SK-N-MC (cell line): Measurements from ENCODE around the gene TSGA10IP.

Source experiments
- DNase-seq: peaks from one replicate; pipeline ENCODE4 v3.0.0-alpha.2; 2011; ENCODE audit warnings: low read depth, low spot score
- H3K27ac ChIP-seq: fragments of 200-600 bp; sonication (generic); 2 replicates; pipeline ENCODE4 v1.5.1; 2016; ENCODE audit warnings: mixed run types
- H3K36me3 ChIP-seq: fragments of 200-600 bp; sonication (generic); 2 replicates; pipeline ENCODE4 v1.6.1; 2017; ENCODE audit warnings: antibody characterized with exemption, low read length, mixed read lengths; ENCODE audit not compliant: insufficient read depth
- H3K4me3 ChIP-seq: fragments of 200-600 bp; sonication (generic); 2 replicates; pipeline ENCODE4 v1.5.1; 2016
- H3K9ac ChIP-seq: fragments of 200-600 bp; sonication (generic); 2 replicates; pipeline ENCODE4 v1.8.0; 2017; ENCODE audit warnings: mixed run types, mixed read lengths; ENCODE audit not compliant: insufficient read length
- H3K9me3 ChIP-seq: fragments of 200-600 bp; sonication (generic); 2 replicates; pipeline ENCODE4 v1.6.1; 2017; ENCODE audit warnings: low read depth, mild to moderate bottlenecking, antibody characterized with exemption, low read length, moderate library complexity, mixed read lengths
- EZH2 ChIP-seq: fragments of 200-600 bp; sonication (generic); IDR thresholded peaks from one replicate; pipeline ENCODE4 v1.6.1; 2017; ENCODE audit warnings: antibody characterized with exemption
- FOXP2 ChIP-seq: optimal IDR thresholded peaks from 2 replicates; pipeline ENCODE3; 2011; ENCODE audit warnings: mild to moderate bottlenecking, moderate library complexity; ENCODE audit not compliant: insufficient read depth; ENCODE audit errors: extremely low read length, control extremely low read depth
- POLR2AphosphoS5 ChIP-seq: IDR thresholded peaks from 2 replicates; pipeline ENCODE4 v1.6.1; 2012; ENCODE audit warnings: mild to moderate bottlenecking, low read depth, low read length, borderline replicate concordance

TSGA10IP gene

DNA sequence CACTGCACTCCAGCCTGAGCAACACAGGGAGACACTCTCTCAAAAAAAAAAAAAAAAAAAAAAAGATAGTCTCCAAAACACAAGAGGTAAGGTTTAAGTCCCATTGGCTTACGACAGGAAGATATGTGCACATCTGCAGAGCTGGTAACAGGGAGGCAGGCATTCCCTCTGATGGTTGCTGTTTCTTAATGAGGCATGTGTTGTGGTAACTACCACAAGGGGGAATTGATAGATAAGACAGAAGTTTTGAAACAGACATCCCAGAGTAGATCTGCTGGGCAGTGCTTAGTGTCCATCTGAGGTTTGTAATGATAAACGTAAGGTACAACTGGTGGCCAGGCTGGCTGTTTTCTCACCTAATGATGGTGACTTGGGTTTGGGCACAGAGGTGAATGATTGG is 52.0 kb downstream of the TSGA10IP start:
- no peak overlapping the region for H3K27ac ChIP-seq
- H3K36me3 ChIP-seq, result peaks cover 34% of the 10 kb centered on the region
- no peak for DNase-seq

DNA sequence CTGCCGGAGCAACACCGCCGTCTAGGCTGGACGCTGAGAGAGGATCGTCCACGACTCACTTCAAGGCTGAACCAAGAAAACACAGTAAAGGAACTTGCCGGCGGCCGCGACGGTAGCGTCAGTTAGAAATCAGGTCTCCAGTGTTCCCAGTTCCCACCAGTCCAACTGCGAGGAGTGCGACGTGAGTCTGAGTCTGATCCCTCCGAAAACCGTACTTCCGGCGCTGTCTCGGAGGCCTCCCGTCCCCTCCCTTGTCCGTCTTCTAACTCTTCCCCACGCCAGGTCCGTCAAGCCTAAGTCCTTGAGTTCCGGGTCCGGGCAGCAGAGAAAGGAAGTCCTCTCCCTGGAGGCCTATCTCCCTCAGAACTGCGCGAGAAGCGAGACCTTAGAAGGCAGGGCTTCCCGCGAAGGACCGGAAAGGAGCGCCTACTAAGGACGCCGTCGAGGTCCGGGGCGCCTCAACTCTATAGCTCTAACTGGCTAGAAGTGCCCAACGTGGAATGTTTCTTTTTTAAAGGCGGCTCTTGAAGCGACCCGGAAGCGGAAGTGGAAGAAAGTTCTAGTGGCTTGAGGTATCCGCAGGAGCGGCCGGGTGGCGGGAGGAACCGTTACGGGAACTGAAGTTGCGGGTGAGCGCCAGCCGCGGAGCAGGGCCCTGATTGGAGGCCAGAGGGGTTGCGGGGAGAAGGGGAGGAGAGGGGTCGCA is 56.8 kb downstream of the TSGA10IP start, which contains the start of the genes BANF1 and EIF1AD:
Gene BANF1 (plus strand): TSS at position 562 of the 706 bp plus-strand sequence. CDS start 748 bp downstream, outside the sequence.
Gene EIF1AD (minus strand): TSS at position 216 of the 706 bp plus-strand sequence. CDS start 1,768 bp downstream, outside the sequence.
- H3K27ac ChIP-seq, result peak within 1 kb of the TSS; percentile 99
- peaks cover 51% of the 10 kb centered on the region for H3K36me3 ChIP-seq
- no peaks in the 10 kb centered on the region for H3K9me3 ChIP-seq
- peak within 1 kb of the TSS; percentile 93 for H3K9ac ChIP-seq
- TF ChIP-seq EZH2 (no peak), POLR2AphosphoS5 (peak; percentile 94), FOXP2 (peak; percentile 54)
- peak; percentile 95 for DNase-seq
- H3K4me3 ChIP-seq, result peak within 1 kb of the TSS; percentile 89

More for the DNA sequence above, 52.0 kb downstream of the TSGA10IP start:
- Histone ChIP-seq H3K4me3 (no peak overlapping the region), H3K9me3 (no peaks in the 10 kb centered on the region), H3K9ac (no peak overlapping the region)
- TF ChIP-seq EZH2 (no peak), FOXP2 (no peak), POLR2AphosphoS5 (no peak)

DNA sequence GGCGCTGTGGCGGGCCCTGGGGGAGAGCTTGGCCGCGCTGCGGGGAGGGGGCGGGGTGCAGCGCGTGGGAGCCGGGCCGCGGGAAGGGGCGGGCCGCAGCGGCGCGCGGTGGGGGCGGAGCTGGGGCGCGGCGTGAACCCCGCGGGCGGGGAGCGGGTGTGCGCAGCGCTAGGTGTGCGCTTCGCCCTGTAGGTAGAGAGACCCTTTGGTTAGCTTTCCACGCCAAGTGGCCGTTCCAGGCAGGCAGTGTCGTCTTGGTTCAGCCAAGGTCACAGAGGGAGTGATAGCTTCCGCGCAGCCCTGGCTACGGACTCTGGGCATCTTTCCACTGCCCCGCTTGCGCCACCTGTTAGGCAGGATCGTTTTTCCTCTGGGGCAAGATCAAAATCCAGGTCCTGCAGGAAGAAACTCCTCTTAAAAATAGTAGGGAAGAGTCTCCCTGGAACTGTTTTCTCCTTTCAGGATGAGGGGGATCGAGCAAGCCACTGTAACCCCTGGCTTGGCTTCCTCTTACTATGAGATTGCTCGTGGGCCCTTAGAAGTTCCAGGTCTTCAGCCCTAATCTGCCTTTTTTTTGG is 57.5 kb downstream of the TSGA10IP start:
- H3K27ac ChIP-seq, result peak overlapping the region; percentile 99
- H3K36me3 ChIP-seq, result peaks cover 45% of the 10 kb centered on the region
- H3K9me3 ChIP-seq, result no peaks in the 10 kb centered on the region
- H3K9ac ChIP-seq, result peak overlapping the region; percentile 93
- TF ChIP-seq EZH2 (no peak), FOXP2 (no peak), POLR2AphosphoS5 (no peak)
- peak overlapping the region; percentile 89 for H3K4me3 ChIP-seq
- DNase-seq, result no peak

DNA sequence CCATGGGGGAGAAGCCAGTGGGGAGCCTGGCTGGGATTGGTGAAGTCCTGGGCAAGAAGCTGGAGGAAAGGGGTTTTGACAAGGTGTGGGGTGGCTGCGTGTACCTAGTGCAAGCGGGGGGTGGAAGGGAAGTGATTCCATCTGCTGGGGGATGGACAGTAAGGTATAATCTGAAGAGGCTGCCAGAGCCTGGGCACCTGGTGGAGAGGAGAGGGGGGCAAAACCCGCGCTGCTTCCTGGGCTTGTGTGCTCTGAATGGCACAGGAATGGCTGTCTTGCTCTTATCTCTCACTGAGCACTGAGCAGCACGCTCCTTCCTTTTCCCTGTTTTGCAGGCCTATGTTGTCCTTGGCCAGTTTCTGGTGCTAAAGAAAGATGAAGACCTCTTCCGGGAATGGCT is 58.0 kb downstream of the TSGA10IP start:
- Histone ChIP-seq H3K4me3 (peak overlapping the region; percentile 89), H3K9me3 (no peaks in the 10 kb centered on the region), H3K36me3 (peaks cover 39% of the 10 kb centered on the region), H3K9ac (peak overlapping the region; percentile 93), H3K27ac (no peak overlapping the region)
- no peak for TF ChIP-seq POLR2AphosphoS5
- no peak for TF ChIP-seq EZH2
- no peak for TF ChIP-seq FOXP2
- DNase-seq, result no peak

DNA sequence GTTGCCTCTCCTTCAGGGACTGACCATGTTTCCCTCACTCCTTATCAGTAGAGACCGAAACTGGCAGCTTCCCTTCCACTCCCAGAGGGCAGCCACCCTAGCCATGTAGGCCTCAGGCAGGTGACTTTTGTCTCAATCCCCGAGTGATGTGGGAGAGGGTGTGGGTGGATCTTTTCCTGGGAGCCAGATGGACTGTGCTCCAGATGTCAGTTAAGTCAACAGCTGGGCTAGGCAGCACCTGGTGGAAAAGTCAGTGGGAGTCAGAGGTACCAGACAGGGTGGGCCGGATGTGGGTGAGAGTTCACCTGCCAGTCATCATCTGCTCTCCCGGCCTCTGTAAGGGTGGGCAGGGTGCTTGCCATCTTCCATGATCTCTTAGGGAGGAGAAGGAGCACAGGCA is 58.9 kb downstream of the TSGA10IP start:
- no peak overlapping the region for H3K4me3 ChIP-seq
- TF ChIP-seq POLR2AphosphoS5 (no peak), FOXP2 (no peak), EZH2 (no peak)
- no peak overlapping the region for H3K9ac ChIP-seq
- no peaks in the 10 kb centered on the region for H3K9me3 ChIP-seq
- H3K36me3 ChIP-seq, result peaks cover 30% of the 10 kb centered on the region
- no peak for DNase-seq
- no peak overlapping the region for H3K27ac ChIP-seq

DNA sequence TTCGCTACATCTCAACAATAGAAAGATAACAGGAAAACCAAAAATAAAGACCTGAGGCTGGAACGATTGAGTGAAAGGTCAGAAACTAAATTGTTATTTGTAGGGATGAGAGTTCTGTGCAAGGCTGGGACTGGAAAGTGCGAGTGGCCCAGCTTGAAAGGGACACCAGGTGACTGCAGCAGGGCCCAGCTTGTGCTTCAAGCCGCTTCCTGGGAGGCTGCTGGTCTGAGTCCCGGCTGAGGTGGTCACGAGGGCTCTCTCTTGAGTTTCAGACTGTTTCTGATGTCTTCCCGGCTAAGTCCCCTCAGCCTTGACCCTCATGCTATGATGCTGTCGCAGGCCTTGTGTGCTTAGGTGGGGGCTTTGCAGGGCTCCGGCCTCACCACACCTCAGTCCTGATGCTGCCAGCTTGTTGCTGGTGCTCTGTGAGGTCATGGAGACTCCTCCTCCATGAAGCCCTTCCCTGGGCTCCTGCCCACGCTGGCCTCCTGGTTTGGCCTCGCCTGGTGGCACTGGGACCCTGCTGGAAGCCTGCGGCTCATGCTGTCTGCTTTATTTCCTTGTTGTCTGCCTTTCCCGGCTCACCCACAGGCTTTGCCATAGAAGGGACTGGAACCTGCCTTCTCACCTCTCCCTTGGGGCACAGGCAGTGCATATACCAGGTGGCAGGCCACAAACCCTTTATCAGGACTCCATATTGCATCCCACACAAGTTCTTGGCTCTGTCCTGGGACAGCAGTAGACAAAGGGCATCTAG is 61.0 kb downstream of the TSGA10IP start:
- Histone ChIP-seq H3K9me3 (no peaks in the 10 kb centered on the region), H3K36me3 (peaks cover 17% of the 10 kb centered on the region), H3K27ac (no peak overlapping the region), H3K9ac (no peak overlapping the region), H3K4me3 (no peak overlapping the region)
- DNase-seq, result no peak
- no peak for TF ChIP-seq EZH2
- TF ChIP-seq POLR2AphosphoS5, result peak; percentile 10

DNA sequence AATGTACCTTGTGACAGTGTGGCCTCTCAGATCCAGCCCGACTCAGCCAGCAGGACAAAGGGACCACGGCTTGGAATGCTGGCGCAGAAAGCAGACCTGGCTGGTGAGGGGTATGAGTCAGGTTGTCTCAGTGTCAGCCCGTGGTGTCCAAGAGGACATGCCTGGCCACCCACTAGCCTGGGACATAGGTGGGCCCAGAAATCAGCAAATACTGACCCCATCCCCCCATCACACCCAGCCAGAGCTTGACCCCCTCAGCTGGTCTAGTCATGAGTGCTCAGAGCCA is 61.6 kb downstream of the TSGA10IP start:
- no peak for DNase-seq
- Histone ChIP-seq H3K27ac (no peak overlapping the region), H3K9me3 (no peaks in the 10 kb centered on the region), H3K9ac (no peak overlapping the region), H3K36me3 (peaks cover 17% of the 10 kb centered on the region), H3K4me3 (no peak overlapping the region)
- TF ChIP-seq FOXP2 (no peak), EZH2 (no peak), POLR2AphosphoS5 (no peak)

DNA sequence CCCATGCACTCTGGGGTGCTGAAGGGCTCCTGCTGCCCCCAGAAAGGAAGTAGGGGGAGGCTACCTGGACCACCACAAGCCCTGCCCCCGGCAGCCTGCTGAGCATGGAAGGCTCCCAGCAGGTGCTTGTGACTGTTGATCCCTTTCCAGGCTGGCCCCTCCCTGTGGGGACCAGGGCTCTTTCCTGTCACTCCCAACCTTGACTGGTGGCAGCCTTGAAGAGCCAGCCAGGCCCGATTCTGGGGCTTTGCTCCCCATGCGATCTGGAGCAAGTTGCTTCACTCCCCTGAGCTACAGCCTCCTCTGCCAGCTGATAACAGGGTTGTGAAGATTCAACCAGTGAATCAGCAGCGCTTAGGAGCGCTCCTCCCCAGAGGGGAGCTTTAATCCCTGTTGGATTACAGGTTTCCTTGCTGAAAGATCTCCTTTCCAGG is 61.9 kb downstream of the TSGA10IP start:
- Histone ChIP-seq H3K36me3 (peaks cover 17% of the 10 kb centered on the region), H3K9me3 (no peaks in the 10 kb centered on the region), H3K4me3 (no peak overlapping the region), H3K27ac (no peak overlapping the region), H3K9ac (no peak overlapping the region)
- no peak for TF ChIP-seq FOXP2
- TF ChIP-seq EZH2, result no peak
- TF ChIP-seq POLR2AphosphoS5, result no peak
- no peak for DNase-seq
